ENCODE results near the gene CDC23.
"Not testable (repeated sequence)": the region's sequence is repeated elsewhere in the genome, so short reads cannot be mapped to it uniquely, and the experiment has no call there.

CDC23 gene, protein sequence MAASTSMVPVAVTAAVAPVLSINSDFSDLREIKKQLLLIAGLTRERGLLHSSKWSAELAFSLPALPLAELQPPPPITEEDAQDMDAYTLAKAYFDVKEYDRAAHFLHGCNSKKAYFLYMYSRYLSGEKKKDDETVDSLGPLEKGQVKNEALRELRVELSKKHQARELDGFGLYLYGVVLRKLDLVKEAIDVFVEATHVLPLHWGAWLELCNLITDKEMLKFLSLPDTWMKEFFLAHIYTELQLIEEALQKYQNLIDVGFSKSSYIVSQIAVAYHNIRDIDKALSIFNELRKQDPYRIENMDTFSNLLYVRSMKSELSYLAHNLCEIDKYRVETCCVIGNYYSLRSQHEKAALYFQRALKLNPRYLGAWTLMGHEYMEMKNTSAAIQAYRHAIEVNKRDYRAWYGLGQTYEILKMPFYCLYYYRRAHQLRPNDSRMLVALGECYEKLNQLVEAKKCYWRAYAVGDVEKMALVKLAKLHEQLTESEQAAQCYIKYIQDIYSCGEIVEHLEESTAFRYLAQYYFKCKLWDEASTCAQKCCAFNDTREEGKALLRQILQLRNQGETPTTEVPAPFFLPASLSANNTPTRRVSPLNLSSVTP

DNA sequence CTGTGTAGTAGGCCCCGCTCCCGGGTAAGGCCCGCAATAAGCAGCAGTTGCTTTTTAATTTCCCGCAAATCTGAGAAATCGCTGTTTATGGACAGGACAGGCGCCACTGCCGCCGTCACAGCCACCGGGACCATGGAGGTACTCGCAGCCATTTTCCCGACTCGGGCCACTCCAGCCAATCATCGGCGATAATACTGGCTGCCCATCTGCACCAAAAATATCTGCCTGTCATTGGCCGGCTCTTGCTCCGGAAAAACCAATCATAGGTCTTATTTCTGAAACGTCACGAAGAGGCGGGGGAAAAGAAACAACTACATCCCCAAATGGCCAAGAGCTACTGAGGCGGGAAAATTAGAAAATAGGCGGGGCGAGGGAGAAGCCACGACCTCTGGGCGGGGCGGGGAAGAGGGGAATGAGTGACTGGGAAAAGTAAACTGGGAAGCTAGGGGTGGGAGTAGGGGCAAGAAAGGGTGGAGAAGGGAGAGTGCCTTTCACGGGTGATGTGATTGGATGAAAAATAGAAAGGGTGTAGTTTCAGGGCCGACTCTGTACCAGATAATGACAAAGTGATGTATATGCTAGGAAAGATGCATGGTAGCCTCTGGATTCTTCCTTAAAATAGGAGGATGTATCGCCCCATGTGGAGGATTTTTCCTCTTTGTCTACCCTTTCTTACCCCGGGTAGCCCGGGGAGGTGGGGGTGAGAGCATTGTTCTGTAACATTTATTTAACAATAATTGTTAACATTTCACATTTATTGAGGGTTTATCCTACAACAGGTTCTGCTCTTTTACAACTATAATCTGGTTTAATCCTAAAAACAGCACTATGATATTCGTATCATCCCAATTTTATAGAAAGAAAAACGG, at the start of gene CDC23:
CDC23 (minus strand) TSS at position 163 of the 869 bp plus-strand sequence; CDS start at position 152, 11 bp downstream.
- peak; percentile 97 for DNase-seq (ENCODE audit: low spot score)

DNA sequence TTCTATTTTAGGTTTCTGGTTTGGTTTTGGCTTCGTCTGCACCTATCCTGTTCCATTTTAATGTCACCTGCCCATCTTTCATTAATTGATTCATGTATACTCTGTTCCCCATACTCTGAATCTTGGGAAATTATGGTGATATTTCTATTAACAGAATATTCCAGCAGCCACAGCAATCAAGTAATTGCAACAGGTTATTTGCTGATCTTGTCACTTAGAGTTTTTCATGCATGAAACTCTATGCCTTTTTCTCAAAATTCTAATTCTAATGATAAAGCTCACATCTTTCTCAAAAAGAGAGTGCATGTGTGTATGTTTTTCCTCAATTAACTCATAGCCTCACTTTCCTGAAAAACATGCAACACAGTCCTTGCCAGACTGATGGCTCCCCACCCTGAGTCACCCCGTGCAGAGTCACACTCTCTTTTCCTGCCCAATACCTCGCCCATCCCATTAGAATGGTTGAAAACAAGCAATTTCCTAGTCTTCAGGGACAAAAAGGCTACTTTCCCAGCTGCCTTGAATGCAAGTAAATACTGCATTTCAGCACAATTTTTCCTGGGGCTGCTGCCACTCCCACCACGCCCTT, 45.7 kb upstream of the CDC23 start:
- DNase-seq (ENCODE audit: low spot score): no peak

DNA sequence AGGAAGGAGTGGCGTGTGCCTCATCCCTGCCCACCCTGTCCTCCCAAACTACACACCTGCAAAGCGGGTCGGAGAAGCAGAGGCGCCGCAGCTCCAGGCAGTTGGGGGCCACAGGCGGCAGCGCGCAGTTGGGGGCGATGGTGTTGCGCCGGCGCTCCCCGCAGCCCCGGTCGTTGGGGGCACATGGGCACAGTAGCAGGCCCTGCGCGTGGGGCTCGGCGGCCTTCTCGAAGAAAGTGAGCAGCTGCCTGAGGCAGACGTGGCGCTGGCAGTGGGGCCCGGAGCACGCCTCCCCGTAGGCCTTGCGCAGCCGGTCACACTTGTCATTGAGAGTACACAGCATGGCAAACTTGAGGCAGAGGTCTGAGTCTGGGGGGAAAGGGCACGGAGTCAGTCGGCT, 44.5 kb upstream of the CDC23 start:
- no peak for DNase-seq (ENCODE audit: low spot score)

DNA sequence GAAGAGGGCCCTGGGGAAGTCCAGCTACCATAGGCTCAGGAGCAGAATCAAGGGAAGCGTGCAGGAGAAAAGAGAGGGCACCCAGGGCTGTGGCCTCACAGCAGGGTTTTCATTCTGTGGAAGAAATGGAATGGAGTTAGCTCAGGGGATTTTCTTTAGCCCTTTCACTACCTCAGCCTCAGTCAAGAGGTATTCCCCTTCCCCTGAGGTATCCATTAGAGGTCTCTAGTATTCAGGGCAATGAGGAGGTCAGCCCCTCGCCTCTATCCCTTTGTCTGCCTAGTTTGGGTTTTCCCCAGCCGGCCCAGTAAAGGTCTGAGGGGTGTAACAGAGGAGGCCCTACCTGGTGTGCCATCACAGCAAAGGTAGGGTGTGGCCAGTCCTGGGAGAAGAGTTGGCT, 39.8 kb upstream of the CDC23 start:
- no peak for DNase-seq (ENCODE audit: low spot score)

DNA sequence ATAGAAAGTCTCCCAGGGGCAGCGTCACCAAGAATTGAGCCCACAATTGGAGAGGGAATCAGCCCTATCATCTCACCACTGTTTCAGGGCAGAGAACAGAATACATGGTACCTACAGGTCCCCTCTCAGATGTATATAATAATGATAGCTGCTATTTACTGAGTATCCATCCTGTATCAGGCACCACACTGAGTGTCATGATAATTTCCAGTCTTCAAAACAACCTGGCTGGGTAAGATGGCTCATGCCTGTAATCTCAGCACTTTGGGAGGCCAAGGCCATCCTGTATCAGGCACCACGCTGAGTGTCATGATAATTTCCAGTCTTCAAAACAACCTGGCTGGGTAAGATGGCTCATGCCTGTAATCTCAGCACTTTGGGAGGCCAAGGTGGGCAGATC, 34.7 kb upstream of the CDC23 start:
- DNase-seq (ENCODE audit: low spot score): not testable (repeated sequence)

DNA sequence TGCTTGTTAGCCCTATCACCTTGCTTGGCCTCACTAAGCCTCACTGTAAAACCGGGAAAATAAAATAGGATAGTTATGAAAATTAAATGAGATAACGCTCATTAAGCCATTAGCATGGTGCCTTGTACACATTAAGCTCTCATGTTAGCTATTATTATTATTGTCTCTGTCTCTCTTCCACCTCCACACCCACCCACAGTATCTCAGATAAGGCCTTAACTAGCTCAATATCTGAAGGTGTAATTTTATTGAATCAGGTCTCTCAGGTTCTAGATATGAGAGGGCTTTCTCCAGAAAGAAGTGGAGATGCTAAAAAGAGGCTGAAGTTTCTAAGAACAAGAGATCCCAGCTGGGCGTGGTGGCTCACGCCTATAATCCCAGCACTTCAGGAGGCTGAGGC, 33.7 kb upstream of the CDC23 start:
- no peak for DNase-seq (ENCODE audit: low spot score)

DNA sequence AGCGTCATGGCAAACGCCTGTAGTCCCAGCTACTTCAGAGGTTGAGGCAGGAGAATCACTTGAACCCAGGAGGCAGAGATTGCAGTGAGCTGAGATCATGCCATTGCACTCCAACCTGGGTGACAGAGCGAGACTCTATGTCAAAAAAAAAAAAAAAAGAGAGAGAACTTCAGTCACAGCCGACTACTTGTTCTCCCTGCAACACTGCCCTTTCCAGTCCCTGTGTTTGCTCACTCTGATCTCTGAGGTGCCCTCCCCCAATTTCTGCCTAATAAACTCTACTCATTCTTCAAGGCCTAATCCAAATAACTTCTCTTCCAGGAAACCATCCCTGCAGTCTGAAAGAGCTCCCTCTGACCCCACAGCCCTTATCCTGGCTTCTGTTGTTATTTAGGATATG, 33.2 kb upstream of the CDC23 start:
- DNase-seq (ENCODE audit: low spot score): no peak

DNA sequence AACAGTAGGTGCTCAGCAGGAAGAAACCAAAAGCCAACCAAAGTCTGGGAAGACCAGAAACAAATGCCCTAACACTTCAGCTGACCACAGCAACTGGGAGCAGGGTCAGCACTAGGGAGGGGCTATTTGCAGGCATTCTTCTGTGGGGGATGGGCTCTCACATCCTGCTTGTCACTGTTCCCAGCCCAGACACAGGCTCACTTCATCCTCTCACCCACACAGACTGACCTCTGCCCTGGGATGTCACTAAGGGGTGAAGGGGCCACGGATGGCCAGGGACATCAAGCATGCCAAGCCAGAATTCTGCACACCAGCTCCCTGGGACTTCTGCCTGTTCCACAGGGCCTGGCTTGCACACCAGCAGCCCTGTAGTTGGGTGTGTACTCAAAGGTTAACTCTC, 32.6 kb upstream of the CDC23 start:
- no peak for DNase-seq (ENCODE audit: low spot score)

DNA sequence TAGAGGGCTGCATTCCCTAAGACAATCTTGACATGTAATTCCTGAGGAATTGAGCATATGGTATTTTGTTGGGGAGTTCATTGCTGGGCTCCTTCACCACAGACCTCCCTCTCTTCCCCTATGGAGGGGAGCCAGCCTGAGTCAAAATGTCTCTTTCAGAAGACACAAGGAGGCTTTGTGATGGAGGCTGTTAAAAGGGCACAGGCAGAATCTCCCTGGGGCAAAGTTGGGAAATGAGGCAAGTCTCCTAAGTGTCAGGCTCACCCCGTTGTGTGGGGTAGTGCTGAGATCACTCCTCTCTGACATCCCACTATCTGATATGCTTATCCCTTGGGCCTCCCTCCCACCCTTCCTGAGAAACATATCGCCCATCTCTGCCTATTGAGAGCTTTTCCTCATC, 30.7 kb upstream of the CDC23 start:
- DNase-seq (ENCODE audit: low spot score): peak; percentile 12

DNA sequence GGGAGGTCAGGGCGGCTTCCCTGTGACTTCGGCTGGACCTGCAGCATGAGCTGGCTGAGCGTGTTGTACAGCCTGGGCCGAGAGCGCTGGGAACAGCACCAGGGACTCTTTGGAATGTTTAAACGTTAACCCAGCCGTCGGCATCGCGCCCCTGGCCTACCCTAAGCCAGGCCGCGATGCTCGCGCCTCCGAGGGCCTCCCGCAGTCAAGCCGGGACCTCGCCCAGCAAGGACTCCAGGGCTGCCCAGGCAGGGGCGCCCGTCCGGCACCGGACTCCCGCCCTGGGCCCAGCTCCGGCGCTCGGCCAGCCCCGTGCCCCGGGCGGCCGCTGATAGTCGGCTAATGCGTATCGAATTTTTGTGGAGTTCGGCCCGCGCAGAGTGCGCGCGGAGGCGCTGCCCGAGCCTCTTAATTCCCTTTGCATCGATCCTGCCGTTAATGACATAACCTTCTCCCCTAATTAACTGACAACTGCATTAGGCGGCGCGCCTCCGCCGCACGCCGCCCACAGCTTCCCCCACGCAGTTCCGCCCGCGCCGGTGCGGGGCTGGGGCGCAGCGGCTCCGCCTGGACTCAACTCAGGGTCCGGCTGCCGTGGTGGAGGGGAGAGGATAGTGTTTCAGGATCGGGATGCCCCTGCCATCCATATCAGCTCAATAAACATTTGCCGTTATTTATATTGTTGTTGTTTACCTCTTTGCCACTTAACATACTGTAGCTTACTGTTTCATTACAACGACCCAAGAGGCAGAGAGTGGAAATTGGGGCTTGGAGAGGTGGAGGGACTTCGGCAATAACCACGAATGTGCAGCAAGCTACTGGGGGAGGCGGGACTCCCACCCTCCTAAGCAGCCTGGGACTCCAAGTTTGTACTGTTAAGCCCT, 28.8 kb upstream of the CDC23 start:
- DNase-seq (ENCODE audit: low spot score): no peak

DNA sequence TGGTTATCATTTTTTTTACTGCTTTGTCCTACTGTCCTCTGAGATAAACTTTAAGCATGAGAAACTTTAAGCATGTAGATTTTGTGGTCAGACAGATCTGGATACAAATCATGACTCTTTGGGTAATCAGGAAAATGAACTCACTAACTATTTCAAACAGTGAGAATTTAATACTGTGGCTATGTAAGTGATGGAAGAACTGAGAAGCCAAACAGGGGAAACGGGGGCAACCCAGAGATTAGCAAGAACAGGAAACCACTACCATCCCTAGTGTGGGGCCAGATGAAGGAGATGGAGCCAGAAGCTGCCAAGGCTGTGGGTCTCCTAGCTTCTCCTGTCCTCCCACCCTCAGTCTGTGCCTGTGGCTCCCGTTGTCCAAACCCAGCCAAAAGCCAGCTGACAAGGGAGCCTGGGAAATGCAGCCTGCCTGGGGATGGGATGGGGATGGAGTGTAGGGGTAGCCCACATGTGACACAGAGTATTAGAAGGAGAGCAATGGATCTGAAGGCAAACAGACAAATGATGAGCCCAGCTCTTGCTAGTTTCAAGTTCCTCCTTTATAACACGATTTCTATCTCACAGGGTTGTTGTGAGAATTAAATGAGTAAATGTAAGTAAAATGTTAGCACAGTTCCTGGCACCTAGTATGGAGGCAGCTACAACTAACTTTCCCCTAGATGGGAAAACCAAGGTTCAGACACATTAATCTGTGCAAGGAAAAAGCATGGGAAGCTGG, 27.7 kb upstream of the CDC23 start:
- no peak for DNase-seq (ENCODE audit: low spot score)

DNA sequence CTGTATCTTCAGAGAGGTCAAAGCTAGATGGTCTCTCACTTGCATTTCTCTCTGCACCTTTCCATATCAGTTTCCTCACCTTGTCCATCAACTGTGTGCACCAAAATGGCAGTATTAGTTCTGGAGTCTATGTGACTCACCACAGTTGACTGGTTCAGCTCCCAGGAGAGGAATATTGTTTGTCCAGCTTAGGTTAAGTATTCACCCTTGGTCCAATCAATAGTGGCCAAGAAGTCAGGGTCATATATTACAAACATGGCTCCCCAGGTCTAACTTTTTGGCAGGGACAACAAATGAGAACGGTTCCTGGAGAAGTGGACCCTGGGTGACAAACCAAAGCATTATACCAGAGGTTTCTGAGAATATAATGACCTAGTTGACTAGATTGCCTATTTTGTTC, 24.9 kb upstream of the CDC23 start:
- no peak for DNase-seq (ENCODE audit: low spot score)

DNA sequence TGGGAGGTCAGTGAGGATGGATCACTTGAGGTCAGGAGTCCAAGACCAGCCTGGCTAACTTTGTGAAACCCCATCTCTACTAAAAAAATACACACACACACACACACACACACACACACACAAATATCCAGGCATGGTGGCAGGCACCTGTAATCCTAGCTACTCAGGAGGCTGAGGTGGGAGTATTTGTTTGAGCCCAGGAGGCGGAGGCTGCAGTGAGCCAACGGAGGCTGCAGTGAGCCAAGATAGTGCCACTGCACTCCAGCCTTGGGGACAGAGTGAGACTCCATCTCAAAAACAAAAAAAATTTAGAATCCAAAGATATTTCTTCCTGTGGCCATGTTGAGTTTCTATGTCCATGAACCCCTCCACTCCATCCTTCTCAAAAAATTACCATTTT, 21.5 kb upstream of the CDC23 start:
- DNase-seq (ENCODE audit: low spot score): no peak

DNA sequence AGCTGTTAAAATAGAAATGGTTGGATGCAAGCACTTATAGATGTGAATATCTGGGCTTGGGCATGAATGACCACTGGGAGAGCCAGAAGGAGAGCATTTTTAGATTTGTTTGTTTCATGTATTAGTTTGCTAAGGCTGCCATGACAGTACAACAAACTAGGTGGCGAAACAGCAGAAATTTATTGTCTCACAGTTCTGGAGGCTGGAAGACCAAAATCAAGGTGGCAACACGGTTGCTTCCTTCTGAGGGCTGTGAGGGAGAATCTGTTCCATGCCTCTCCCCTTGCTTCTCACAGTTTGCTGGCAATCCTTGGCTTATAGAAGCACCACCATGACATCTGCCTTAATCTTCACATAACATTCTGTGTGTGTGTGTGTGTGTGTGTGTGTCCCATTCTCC, 20.2 kb upstream of the CDC23 start:
- no peak for DNase-seq (ENCODE audit: low spot score)

DNA sequence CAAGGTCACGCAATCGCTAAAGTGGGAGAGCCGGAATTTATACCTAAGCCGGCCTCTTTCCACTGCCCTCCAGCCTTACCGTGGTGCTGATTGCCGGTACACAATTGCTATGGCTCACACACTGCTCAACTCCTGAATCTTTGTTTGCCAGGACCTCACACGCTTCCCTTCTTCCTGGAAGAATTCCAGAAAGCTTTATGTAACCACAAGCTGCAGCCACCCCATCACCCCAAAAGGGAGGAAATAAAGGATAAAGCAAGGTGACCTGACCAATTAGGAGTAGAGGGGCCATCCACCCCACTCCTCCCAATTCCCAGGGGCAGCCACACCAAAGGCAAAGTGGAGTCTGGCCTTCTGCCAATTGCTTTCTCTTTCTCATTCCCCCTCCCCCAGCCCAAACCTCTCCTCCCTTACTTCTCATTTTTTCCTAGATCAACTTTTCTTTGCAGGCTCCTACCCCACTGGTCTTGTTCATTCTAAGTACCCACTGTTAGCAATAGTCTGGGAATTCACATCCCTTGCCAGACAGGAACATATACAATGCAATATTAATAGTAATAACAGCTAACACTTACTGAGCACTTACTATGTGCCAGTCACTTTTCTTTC, 18.0 kb upstream of the CDC23 start:
- DNase-seq (ENCODE audit: low spot score): no peak

DNA sequence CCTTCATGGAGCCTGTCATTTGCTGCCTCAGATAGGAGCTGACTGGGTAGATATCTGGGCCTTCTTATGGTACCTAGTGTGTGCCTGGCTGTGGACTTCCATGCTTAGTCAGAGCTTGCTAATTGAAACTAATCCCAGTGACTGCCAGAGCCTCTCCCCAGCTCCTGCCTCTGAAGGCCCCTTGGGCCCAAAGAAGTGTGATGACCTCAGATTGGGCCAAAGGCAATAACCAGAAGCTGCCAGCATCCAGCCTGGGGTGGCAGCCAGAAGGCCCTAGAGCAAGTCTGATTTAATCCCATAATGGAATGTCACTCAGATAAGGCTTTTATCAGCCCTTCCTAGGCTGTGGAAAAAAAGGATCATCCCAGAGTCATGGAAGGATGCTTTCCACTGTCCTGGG, 17.1 kb upstream of the CDC23 start:
- DNase-seq (ENCODE audit: low spot score): no peak

DNA sequence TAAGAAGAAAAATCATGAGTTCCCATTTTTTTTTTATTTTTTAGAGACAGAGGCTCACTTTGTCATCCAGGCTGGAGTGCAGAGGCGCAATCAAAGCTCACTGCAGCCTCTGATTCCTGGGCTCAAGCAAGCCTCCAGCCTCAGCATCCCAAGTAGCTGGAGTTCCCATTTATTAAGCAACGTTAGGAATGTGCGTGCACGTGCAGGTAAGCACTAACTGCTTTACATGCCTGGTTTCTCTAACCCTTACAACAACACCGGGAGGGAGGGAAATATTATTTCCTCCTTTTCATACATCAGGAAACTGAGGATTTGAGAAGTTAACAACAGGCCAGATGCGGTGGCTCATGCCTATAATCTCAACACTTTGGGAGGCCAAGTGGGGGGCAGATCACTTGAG, 16.3 kb upstream of the CDC23 start:
- DNase-seq (ENCODE audit: low spot score): no peak

DNA sequence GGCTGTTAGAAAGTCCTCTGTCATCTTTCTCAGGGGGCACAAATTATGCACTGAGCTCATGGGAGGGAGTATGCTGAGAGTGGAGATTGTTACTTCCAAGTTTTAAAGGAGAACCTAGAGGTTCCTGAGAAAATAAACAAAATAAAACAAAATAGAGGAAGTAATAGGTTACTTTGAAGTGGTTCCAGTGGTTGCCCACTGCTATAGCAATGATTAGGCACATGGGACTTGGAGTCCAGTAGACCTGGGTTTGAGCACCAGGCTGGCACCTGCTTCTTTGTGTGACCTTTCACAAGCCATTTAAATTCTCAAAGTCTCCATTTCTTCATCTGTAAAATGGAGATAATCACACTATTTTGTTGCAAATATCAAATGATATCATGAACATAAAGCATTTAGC, 13.8 kb upstream of the CDC23 start:
- DNase-seq (ENCODE audit: low spot score): no peak

DNA sequence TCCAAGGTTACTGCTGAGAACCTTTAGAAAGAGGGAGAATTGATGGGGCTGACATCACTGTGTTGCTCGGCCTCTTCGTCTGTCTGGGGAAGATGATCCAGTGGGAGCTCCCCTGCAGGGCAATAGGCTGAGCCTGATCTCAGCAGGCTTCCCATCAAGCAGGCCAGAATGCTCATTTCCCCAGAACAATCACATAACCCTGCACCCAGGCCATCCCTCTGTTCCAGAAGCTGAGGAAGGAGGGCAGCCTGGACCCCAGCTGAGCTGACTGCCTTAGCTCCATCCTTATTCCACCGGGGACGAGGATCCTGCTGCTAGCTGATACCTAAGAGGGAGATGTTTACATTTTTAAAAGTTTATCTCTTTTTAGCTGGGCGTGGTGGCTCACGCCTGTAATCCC, 11.6 kb upstream of the CDC23 start:
- no peak for DNase-seq (ENCODE audit: low spot score)

DNA sequence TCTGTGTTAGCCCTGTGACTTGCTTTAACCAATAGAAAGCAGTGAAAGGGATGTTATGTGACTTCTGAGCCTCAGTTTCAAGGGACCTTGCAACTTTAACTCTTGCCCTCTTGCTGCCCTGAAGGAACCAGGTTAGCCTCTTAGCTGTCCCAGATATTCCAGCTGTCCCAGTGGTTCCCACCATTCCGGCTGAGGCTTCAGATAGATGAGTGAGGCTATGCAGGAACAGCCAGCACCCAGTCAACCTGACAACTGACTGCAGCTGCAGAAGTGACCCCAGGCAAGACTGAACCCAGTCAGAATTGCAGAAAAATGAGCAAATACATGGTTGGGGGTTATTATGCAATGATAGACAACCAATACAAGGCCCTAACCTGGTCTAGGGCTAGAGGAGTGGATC, 10.4 kb upstream of the CDC23 start:
- no peak for DNase-seq (ENCODE audit: low spot score)

All from putamen (tissue), 1 donor.